ENCODE results near the gene SCYL2. TPM values are rescaled to one million over a fixed set of nuclear protein-coding genes. Genes with fewer than 3 reads are reported as not detected.
"Not testable (repeated sequence)": the region's sequence is repeated elsewhere in the genome, so short reads cannot be mapped to it uniquely, and the experiment has no call there.

The SCYL2 gene, protein sequence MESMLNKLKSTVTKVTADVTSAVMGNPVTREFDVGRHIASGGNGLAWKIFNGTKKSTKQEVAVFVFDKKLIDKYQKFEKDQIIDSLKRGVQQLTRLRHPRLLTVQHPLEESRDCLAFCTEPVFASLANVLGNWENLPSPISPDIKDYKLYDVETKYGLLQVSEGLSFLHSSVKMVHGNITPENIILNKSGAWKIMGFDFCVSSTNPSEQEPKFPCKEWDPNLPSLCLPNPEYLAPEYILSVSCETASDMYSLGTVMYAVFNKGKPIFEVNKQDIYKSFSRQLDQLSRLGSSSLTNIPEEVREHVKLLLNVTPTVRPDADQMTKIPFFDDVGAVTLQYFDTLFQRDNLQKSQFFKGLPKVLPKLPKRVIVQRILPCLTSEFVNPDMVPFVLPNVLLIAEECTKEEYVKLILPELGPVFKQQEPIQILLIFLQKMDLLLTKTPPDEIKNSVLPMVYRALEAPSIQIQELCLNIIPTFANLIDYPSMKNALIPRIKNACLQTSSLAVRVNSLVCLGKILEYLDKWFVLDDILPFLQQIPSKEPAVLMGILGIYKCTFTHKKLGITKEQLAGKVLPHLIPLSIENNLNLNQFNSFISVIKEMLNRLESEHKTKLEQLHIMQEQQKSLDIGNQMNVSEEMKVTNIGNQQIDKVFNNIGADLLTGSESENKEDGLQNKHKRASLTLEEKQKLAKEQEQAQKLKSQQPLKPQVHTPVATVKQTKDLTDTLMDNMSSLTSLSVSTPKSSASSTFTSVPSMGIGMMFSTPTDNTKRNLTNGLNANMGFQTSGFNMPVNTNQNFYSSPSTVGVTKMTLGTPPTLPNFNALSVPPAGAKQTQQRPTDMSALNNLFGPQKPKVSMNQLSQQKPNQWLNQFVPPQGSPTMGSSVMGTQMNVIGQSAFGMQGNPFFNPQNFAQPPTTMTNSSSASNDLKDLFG
- 22.8 TPM for polyA plus RNA-seq (2013, experiment 1 of 2)
- polyA plus RNA-seq (2013, experiment 2 of 2): 22.1 TPM

DNA sequence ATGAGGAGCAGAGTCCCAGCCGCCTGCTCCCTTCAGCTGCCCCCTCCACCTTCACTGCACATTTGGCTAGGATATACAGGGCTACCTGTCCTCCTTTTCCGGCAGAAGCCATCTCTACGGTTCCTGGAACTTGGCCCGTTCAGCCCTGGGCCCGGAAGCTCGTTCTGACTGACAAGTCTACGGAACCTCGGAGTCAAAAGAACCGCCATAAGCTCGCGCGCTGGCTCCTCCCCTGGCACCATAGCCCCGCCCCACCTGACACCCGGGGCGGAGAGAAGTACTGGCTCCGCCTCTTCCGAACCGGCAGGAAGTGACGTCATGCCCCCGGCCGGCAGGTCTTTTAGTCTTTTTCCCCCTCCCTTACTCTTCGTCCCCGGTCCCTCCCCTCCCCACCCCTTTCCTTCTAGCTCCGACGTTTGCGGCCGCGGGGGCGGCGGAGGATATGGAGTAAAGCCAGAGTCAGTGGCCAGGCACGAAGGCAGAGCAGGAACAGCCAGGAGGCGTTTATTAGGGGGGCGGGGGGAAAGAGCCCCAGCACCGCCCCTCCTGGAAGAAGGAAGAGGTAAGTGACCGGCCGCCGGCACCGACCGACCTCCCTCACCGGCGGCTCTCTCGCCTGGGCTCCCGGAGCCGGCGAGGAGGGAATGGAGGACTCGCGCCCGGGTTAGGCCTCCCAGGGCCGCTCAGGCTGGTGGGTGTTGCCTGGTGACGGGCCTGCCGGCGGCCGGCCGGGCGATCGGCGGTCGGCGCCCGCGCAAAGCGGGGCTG lies at the start of gene SCYL2, which contains the start of gene DEPDC4:
Gene SCYL2 (plus strand): TSS at position 343 of the 768 bp plus-strand sequence. CDS start 15,794 bp downstream, outside the sequence.
Gene DEPDC4 (minus strand): TSS at position 245 of the 768 bp plus-strand sequence. CDS start 3 bp downstream, at position 242.
- H3K4ac ChIP-seq (ENCODE audit: low read depth, low read length): peak within 1 kb of the TSS; percentile 70
- peak within 1 kb of the TSS; percentile 92 for H3K18ac ChIP-seq (ENCODE audit: low read length)
- H3K27ac ChIP-seq (ENCODE audit: low read depth, low read length): peak within 1 kb of the TSS; percentile 85
- DNase-seq: peak; percentile 97
- peak within 1 kb of the TSS; percentile 79 for H3K9ac ChIP-seq (ENCODE audit: low read length)
- H3K56ac ChIP-seq (ENCODE audit: low read length): peak within 1 kb of the TSS; percentile 94
- H3K36me3 ChIP-seq (ENCODE audit: control insufficient read depth, insufficient read depth, low read length): no peaks in the 10 kb centered on the region
- peak within 1 kb of the TSS; percentile 43 for H4K8ac ChIP-seq (ENCODE audit: low read depth, low read length)
- WGBS (ENCODE audit: extremely low coverage, insufficient coverage, low lambda C conversion rate): no CpG with 5 or more reads among the region's 62 CpGs
- no peaks in the 10 kb centered on the region for H3K27me3 ChIP-seq (ENCODE audit: insufficient read depth, low read length, poor library complexity)
- H2BK15ac ChIP-seq (replicated peaks; ENCODE audit: low read depth): no peak within 1 kb of the TSS
- H2AK5ac ChIP-seq (ENCODE audit: low read length): no peak within 1 kb of the TSS
- no peak within 1 kb of the TSS for H2BK5ac ChIP-seq (ENCODE audit: low read length)
- peak within 1 kb of the TSS; percentile 65 for H3K4me2 ChIP-seq (ENCODE audit: low read length)
- no peak within 1 kb of the TSS for H2BK120ac ChIP-seq (ENCODE audit: low read depth, low read length)
- peak within 1 kb of the TSS; percentile 53 for H4K5ac ChIP-seq (ENCODE audit: low read length)
- H3K4me3 ChIP-seq (ENCODE audit: low read length): peak within 1 kb of the TSS; percentile 91
- H3K4me1 ChIP-seq (ENCODE audit: control insufficient read depth, low read depth, low read length): no peaks in the 10 kb centered on the region
- H3K79me1 ChIP-seq (ENCODE audit: low read length): peaks cover 6% of the 10 kb centered on the region
- H3K23ac ChIP-seq (ENCODE audit: low read length): peak within 1 kb of the TSS; percentile 19
- H3K79me2 ChIP-seq (ENCODE audit: control insufficient read depth, insufficient read depth, low read length): peaks cover 24% of the 10 kb centered on the region

DNA sequence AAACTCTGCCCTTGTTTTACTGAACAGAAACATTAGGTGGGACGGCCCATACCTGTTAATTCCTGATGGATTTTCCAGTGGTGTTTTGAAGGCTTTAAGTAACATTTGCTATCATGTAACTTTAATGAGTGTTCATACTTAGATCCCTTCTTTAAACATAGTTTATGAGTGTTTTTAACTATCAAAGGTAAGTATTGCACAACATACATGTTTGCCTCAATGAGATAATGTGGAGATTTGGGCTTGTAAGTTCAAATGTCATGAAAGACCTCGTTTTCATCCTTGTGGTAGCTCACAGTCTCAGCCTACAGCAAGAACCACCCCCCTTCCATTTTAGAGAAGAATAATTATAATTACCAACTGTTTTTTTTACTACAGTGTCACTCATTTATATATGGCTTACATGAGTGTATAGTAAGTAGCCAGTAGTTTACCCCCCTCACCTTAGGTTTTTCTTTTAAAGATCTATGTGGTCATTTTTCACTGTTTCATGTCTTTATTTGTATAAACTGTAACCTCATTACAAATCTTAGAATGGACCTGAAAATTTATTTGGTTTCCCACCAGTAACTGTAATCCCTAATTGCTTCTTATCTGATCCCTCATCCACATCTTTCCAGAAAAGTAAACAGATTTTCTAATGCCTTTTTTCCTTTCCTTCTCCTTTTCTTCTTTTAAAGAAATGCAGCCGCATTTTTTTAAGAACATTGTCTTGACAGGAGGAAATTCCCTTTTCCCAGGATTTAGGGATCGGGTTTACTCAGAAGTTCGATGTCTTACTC lies 47.5 kb upstream of the SCYL2 start:
- H3K4ac ChIP-seq (ENCODE audit: low read depth, low read length): no peak overlapping the region
- H2BK5ac ChIP-seq (ENCODE audit: low read length): no peak overlapping the region
- H3K9ac ChIP-seq (ENCODE audit: low read length): no peak overlapping the region
- no CpG with 5 or more reads among the region's 5 CpGs for WGBS (ENCODE audit: extremely low coverage, insufficient coverage, low lambda C conversion rate)
- DNase-seq: no peak
- H2BK15ac ChIP-seq (replicated peaks; ENCODE audit: low read depth): no peak overlapping the region
- no peaks in the 10 kb centered on the region for H3K36me3 ChIP-seq (ENCODE audit: control insufficient read depth, insufficient read depth, low read length)
- no peak overlapping the region for H3K4me2 ChIP-seq (ENCODE audit: low read length)
- no peak overlapping the region for H2BK120ac ChIP-seq (ENCODE audit: low read depth, low read length)
- no peak overlapping the region for H3K23ac ChIP-seq (ENCODE audit: low read length)
- no peaks in the 10 kb centered on the region for H3K79me1 ChIP-seq (ENCODE audit: low read length)
- no peaks in the 10 kb centered on the region for H3K79me2 ChIP-seq (ENCODE audit: control insufficient read depth, insufficient read depth, low read length)
- H4K8ac ChIP-seq (ENCODE audit: low read depth, low read length): no peak overlapping the region
- H3K18ac ChIP-seq (ENCODE audit: low read length): no peak overlapping the region
- H3K56ac ChIP-seq (ENCODE audit: low read length): no peak overlapping the region
- no peaks in the 10 kb centered on the region for H3K27me3 ChIP-seq (ENCODE audit: insufficient read depth, low read length, poor library complexity)
- H2AK5ac ChIP-seq (ENCODE audit: low read length): no peak overlapping the region
- no peaks in the 10 kb centered on the region for H3K4me1 ChIP-seq (ENCODE audit: control insufficient read depth, low read depth, low read length)
- no peak overlapping the region for H3K4me3 ChIP-seq (ENCODE audit: low read length)
- no peak overlapping the region for H3K27ac ChIP-seq (ENCODE audit: low read depth, low read length)
- no peak overlapping the region for H4K5ac ChIP-seq (ENCODE audit: low read length)

DNA sequence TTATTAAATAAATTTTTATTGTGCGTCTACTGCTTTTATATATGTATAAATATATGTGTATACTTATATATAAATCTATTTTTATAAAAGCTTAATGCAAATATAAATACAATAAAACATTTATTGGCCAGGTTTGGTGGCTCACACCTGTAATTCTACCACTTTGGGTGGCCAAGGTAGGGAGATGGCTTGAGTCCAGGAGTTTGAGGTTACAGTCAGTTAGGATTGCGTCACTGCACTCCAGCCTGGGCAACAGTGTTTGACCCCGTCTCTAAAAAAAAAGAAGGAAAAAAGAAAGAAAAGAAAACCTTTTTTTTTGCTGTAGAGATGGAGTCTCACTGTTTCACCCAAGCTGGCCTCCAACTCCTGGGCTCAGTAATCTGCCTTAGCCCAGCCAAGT lies 45.5 kb upstream of the SCYL2 start:
- no peak overlapping the region for H2BK5ac ChIP-seq (ENCODE audit: low read length)
- H3K79me2 ChIP-seq (ENCODE audit: control insufficient read depth, insufficient read depth, low read length): no peaks in the 10 kb centered on the region
- H2BK15ac ChIP-seq (replicated peaks; ENCODE audit: low read depth): no peak overlapping the region
- H3K23ac ChIP-seq (ENCODE audit: low read length): no peak overlapping the region
- H2BK120ac ChIP-seq (ENCODE audit: low read depth, low read length): no peak overlapping the region
- H3K4me2 ChIP-seq (ENCODE audit: low read length): no peak overlapping the region
- no peak overlapping the region for H3K4ac ChIP-seq (ENCODE audit: low read depth, low read length)
- no peak overlapping the region for H4K5ac ChIP-seq (ENCODE audit: low read length)
- no peaks in the 10 kb centered on the region for H3K4me1 ChIP-seq (ENCODE audit: control insufficient read depth, low read depth, low read length)
- H4K8ac ChIP-seq (ENCODE audit: low read depth, low read length): no peak overlapping the region
- no peak overlapping the region for H3K18ac ChIP-seq (ENCODE audit: low read length)
- no peak overlapping the region for H3K4me3 ChIP-seq (ENCODE audit: low read length)
- no peaks in the 10 kb centered on the region for H3K79me1 ChIP-seq (ENCODE audit: low read length)
- no peak overlapping the region for H2AK5ac ChIP-seq (ENCODE audit: low read length)
- H3K9ac ChIP-seq (ENCODE audit: low read length): no peak overlapping the region
- H3K27me3 ChIP-seq (ENCODE audit: insufficient read depth, low read length, poor library complexity): no peaks in the 10 kb centered on the region
- H3K36me3 ChIP-seq (ENCODE audit: control insufficient read depth, insufficient read depth, low read length): peaks cover 3% of the 10 kb centered on the region
- no peak overlapping the region for H3K56ac ChIP-seq (ENCODE audit: low read length)
- no CpG with 5 or more reads among the region's 3 CpGs for WGBS (ENCODE audit: extremely low coverage, insufficient coverage, low lambda C conversion rate)
- no peak overlapping the region for H3K27ac ChIP-seq (ENCODE audit: low read depth, low read length)
- no peak for DNase-seq

DNA sequence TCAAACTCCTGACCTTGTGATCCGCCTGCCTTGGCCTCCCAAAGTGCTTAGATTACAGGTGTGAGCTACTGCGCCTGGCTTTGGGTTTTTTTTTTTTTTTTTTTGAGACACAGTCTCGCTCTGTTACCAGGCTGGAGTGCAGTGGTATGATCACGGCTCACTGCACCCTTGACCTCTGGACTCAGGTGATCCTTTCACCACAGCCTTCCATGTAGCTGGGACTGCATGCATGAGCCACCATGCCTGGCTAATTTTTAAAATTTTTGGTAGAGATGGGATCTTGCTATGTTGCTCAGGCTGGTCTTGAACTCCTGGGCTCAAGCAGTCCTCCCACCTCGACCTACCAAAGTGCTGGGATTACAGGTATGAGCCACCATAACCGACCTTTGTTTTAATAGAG lies 44.8 kb upstream of the SCYL2 start:
- not testable (repeated sequence) for H3K27me3 ChIP-seq (ENCODE audit: insufficient read depth, low read length, poor library complexity); H3K4me1 ChIP-seq (ENCODE audit: control insufficient read depth, low read depth, low read length); H3K18ac ChIP-seq (ENCODE audit: low read length); H2BK15ac ChIP-seq (replicated peaks; ENCODE audit: low read depth); H3K4me2 ChIP-seq (ENCODE audit: low read length); H2BK120ac ChIP-seq (ENCODE audit: low read depth, low read length); H4K5ac ChIP-seq (ENCODE audit: low read length); DNase-seq; H2AK5ac ChIP-seq (ENCODE audit: low read length); H4K8ac ChIP-seq (ENCODE audit: low read depth, low read length); H3K79me2 ChIP-seq (ENCODE audit: control insufficient read depth, insufficient read depth, low read length); H3K9ac ChIP-seq (ENCODE audit: low read length); H3K56ac ChIP-seq (ENCODE audit: low read length); H3K27ac ChIP-seq (ENCODE audit: low read depth, low read length); H3K79me1 ChIP-seq (ENCODE audit: low read length); H2BK5ac ChIP-seq (ENCODE audit: low read length); H3K23ac ChIP-seq (ENCODE audit: low read length); H3K36me3 ChIP-seq (ENCODE audit: control insufficient read depth, insufficient read depth, low read length); H3K4ac ChIP-seq (ENCODE audit: low read depth, low read length); H3K4me3 ChIP-seq (ENCODE audit: low read length)
- WGBS (ENCODE audit: extremely low coverage, insufficient coverage, low lambda C conversion rate): no CpG with 5 or more reads among the region's 6 CpGs

GRCh38 chr12:100225491-100225890 lies 41.5 kb upstream of the SCYL2 start:
- H4K5ac ChIP-seq (ENCODE audit: low read length): no peak overlapping the region
- H3K4ac ChIP-seq (ENCODE audit: low read depth, low read length): no peak overlapping the region
- H3K27ac ChIP-seq (ENCODE audit: low read depth, low read length): no peak overlapping the region
- no peaks in the 10 kb centered on the region for H3K79me2 ChIP-seq (ENCODE audit: control insufficient read depth, insufficient read depth, low read length)
- H2AK5ac ChIP-seq (ENCODE audit: low read length): no peak overlapping the region
- H3K9ac ChIP-seq (ENCODE audit: low read length): no peak overlapping the region
- no peak overlapping the region for H3K56ac ChIP-seq (ENCODE audit: low read length)
- no peak for DNase-seq
- peaks cover 3% of the 10 kb centered on the region for H3K36me3 ChIP-seq (ENCODE audit: control insufficient read depth, insufficient read depth, low read length)
- no peak overlapping the region for H3K18ac ChIP-seq (ENCODE audit: low read length)
- H2BK120ac ChIP-seq (ENCODE audit: low read depth, low read length): no peak overlapping the region
- no peaks in the 10 kb centered on the region for H3K4me1 ChIP-seq (ENCODE audit: control insufficient read depth, low read depth, low read length)
- no peak overlapping the region for H4K8ac ChIP-seq (ENCODE audit: low read depth, low read length)
- no peak overlapping the region for H3K4me2 ChIP-seq (ENCODE audit: low read length)
- H3K79me1 ChIP-seq (ENCODE audit: low read length): no peaks in the 10 kb centered on the region
- no peak overlapping the region for H3K23ac ChIP-seq (ENCODE audit: low read length)
- no peaks in the 10 kb centered on the region for H3K27me3 ChIP-seq (ENCODE audit: insufficient read depth, low read length, poor library complexity)
- no peak overlapping the region for H2BK5ac ChIP-seq (ENCODE audit: low read length)
- H3K4me3 ChIP-seq (ENCODE audit: low read length): no peak overlapping the region
- no peak overlapping the region for H2BK15ac ChIP-seq (replicated peaks; ENCODE audit: low read depth)

All from mesendoderm (in vitro differentiated cells).